LNCAP (cell line): ENCODE results near the gene TIAM2.

Experiments
- TF ChIP-seq, protein P1 (sequence below): fragments of 450-650 bp; IDR thresholded peaks from 2 replicates; pipeline ENCODE4 v1.5.1; 2017; ENCODE audit warnings: mild to moderate bottlenecking

The TIAM2 gene

DNA sequence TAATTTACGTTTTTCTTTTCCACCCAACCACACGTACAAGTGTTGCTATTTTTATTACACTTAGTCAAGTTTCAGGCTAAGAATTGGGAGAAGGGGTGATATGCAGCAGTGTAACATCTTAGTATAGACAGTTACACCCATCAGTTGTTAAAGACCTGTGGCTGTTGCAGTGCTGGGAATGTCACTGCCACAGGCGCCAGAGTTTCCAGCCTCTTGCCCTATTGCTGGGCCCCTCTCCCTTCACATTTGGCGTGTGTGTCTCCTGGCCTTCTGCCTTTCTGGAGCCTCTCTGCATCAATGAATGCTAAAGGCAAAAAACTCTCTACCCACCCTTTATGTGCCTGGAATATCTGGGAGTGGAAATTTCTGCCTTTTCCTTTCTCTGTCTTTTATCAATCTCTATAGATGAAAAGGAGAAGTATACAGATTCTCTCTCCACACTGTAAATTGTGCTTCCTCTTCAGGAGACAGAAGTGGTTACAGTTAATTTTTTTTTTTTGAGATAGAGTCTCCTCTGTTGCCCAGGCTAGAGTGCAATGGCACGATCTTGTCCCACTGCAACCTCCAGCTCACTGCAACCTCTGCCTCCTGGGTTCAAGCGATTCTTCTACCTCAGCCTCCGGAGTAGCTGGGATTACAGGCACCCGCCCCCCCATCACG lies 73.0 kb downstream of the TIAM2 start:
- TF ChIP-seq, protein P1, sequence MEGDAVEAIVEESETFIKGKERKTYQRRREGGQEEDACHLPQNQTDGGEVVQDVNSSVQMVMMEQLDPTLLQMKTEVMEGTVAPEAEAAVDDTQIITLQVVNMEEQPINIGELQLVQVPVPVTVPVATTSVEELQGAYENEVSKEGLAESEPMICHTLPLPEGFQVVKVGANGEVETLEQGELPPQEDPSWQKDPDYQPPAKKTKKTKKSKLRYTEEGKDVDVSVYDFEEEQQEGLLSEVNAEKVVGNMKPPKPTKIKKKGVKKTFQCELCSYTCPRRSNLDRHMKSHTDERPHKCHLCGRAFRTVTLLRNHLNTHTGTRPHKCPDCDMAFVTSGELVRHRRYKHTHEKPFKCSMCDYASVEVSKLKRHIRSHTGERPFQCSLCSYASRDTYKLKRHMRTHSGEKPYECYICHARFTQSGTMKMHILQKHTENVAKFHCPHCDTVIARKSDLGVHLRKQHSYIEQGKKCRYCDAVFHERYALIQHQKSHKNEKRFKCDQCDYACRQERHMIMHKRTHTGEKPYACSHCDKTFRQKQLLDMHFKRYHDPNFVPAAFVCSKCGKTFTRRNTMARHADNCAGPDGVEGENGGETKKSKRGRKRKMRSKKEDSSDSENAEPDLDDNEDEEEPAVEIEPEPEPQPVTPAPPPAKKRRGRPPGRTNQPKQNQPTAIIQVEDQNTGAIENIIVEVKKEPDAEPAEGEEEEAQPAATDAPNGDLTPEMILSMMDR: no peak

DNA sequence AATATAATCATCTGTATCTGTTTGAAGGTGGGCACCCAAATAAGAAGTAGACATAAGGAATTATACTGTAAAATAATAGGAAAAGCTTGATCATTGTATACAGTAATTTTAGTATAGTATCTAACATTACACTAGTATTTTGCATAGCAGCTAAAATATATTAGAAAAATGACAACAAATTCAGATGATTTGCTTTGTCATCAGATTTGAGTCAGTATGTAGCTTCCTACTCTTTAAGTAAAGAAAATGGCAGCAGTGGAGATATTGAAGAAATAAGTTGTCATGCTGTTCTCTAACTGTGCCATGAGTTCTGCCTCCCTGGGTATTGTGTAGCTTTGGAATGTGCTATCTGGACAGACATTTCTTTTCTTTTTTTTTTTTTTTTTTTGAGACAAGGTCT lies 74.4 kb downstream of the TIAM2 start:
- TF ChIP-seq, protein P1: no peak

DNA sequence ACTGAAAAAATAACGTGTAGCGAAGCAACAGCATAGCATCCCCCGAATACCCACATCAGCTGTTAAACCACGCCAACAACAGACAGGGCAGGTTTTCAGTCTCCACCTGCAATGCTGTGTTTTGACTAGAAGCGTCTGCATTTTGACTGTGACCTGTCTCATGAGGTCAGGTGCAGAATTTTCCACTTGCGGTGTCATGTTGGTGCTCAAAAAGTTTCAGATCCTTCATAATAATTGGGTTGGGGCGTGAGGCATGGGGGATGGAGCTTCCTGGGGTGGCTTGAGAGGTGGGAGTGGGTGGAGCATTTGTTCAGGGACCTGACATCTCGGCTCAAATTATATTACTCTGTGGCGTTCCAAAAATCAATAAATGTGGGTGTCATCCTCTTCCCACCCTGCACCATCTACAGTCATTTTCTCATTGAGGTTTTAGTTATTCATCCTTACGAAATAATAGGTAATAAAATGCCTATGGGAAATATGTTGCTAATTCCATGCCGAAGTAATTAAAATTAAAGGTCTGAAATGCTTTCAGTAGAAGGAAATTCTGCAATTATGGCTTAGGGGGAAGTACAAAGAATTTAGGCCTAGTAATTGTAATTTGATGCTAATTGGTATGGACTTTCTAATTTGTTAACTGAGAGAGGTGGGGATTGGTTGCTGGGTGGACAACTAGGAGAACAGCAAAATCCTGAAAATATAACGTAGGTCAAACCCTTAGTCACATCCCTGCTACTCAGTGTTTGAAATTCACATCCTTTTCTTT lies 81.0 kb downstream of the TIAM2 start:
- TF ChIP-seq, protein P1: no peak

DNA sequence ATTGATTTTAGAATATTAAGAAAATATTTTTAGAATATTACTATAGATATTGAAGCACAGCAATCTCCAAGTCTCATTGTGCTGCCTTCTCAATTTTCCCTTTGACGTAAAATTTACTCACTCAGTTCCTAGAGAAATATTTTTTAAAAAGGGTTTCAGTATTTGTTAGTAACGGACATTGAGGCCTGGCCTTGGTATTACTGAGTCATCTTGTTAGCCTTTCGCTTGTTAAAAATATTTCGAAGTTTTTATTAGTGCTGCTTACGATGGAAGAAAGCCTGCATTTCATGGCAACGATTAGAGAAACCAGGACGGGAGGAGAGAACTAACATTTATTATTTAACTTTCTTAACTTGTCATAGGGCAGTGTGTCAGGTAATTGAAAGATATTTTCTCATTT lies 82.2 kb downstream of the TIAM2 start:
- TF ChIP-seq, protein P1: no peak

DNA sequence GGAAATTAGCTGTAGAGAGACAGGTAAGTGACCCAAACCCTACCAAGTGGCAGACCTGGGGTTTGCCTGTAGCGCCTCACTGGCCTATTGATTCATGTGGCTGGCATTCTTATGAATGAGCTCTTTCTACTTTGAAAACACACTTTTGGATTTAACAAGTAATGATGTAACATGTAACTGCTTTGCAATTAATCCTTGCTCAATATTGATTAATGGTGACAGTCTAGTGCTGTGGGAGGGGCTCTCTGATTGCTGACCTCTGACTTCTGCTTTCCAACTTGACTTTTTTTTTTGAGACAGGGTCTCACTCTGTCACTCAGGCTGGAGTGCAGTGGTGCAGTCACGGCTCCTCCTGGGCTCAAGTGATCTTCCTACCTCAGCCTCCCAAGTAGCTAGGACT lies 82.7 kb downstream of the TIAM2 start:
- TF ChIP-seq, protein P1: no peak

DNA sequence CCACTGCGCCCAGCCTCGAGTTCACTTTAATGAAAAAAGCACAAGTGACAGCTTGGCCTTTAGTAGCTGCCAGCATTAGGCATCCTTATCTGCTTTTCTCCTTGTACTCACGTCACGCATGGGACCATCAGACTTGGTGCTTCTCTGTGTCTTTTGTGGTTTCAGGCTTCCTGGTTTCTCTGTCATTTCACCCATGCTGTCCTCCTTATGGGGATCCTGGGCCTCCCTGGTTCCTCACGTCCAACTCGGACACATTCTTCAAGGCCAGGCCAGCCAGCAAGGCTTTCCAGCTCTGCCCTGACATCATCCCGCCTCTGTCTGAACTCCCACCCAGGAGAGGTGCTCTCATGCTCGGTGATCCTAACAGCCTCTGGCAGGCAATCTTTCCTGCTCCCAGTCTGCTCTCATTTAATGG lies 83.2 kb downstream of the TIAM2 start:
- TF ChIP-seq, protein P1: no peak

DNA sequence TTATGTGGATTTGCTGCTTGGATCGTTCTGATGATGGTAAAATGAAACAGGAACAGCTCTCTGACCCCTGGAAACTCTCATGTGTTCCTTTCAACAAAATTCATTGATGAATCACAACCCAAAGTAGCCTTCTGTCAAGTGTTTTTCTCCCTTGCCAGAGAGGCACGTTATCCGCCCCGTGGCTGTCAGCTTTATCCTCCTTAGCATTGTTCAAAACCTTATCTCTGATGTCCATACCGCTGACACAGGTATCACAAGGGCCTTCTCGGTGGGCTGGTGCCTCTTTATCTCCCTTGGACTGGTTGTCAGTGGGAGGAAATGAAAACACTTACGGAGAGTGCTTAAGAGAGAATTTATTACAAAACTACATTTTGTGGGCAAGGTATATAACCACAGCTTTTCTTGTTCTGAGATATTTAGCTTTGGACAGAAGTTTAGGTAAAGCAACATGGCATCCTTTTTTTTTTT lies 84.9 kb downstream of the TIAM2 start:
- TF ChIP-seq, protein P1: no peak
